GM21515 (cell line): ENCODE results near the gene ACTN4.
A peak's percentile ranks its signal among the peaks of the same experiment; 100 is the strongest.
"Not testable (repeated sequence)": the region's sequence is repeated elsewhere in the genome, so short reads cannot be mapped to it uniquely, and the experiment has no call there.

Experiments
- ATAC-seq: cut with Tn5 transposase; IDR thresholded peaks from one replicate; pipeline ENCODE4 v1.9.1; 2021; ENCODE audit not compliant: unreplicated experiment

Gene ACTN4

DNA sequence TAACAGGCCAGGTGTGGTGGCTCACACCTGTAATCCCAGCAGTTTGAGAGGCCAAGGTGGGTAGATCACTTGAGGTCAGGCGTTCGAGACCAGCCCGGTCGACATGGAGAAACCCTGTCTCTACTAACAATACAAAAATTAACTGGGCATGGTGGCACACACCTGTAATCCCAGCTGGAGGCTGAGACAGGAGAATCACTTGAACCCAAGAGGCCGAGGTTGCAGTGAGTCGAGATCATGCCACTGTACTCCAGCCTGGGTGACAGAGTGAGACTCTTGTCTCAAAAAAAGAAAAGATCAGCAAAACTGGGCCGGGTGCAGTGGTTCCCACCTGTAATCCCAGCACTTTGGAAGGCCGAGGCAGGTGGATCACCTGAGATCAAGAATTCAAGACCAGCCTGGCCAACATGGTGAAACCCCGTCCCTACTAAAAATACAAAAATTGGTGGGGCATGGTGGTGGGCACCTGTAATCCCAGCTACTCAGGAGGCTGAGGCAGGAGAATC is 114.5 kb downstream of the ACTN4 start:
- not testable (repeated sequence) for ATAC-seq

DNA sequence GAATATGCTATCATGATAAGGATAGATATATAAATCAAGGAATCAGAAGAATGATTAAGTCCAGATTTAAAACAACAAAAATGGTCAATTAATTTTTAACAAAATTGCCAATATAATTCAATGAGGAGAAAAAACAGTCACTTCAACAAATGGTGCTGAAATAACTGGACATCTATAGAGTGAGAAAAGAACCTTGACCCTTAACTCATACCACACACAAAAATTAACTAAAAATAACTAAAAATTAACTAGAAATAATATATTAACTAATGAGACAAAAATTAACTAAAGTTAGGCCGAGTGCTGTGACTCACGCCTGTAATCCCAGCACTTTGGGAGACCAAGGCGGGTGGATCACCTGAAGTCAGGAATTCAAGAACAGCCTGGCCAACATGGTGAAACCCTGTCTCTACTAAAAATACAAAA is 116.4 kb downstream of the ACTN4 start:
- no peak for ATAC-seq

DNA sequence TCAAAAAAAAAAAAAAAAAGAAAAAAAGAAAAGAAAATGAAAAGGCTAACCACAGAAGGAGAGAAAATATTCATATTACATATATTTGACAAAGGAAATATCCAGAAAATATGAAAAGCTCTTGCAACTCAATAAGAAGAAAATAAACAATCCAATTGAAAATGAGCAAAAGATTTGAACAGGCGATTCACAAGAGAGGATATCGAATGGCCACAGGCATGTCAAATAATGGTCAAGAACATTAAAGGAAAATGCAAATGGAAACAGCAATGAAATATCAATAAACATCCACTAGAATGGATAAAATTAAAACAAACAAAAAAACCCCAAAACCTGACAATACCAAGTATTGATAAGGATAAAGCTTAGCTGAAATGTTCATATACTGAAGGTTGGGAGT is 117.8 kb downstream of the ACTN4 start:
- ATAC-seq, result no peak

DNA sequence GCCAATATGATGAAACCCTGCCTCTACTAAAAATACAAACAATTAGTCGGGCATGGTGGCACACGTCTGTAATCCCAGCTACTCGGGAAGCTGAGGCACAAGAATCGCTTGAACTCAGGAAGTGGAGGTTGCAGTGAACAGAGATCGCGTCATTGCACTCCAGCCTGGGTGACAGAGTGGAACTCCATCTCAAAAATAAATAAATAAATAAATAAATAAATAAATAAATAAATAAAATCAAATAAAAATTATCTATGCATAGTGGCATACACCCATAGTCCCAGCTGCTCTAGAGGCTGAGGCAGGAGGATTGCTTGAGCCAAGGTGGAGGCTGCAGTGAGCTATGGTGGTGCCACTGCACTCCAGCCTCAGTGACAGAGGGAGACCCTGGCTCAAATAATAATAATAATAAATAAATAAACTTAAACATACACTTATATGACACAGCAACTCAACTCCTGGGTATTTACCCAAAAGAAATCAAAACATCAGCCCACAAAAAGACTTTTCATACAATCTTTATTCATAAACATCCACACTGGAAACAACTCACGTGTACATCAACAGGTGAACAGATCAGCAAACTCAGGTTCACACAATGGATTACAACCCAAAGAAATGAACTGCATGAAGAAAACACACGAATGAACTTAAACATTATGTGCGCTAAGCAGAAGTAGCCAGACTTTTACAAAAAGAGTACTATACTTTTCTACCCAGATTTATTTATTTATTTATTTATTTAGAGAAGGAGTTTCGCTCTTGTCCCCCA is 119.0 kb downstream of the ACTN4 start:
- ATAC-seq, result no peak

DNA sequence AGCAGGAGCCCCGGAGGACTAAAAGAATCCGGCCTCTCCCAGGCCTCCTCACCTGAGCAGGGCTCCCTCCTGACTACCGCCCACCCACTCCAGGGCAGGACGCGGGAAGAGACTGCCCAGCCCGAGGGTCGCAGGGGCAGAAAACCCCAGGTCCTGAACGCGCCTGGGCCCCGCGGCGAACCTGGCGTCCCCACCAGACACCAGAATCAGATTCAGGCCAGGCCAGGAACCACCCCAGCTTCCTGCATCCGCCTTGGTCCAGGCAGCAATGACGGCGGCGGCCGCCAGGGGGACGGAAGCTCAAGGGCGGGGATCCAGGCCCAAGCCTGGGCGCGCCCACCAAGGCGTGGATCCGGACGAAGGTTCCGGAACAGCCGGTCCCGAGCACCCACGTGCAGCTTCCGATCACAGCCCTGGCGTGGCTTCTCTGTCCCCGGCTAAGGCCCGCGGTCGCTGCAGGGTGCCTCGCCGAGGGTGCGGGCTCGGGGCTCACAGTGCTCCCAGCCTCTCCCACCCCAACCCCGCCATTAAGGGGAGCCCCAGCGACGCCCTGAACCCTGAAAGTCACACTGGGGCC is 122.3 kb downstream of the ACTN4 start:
- peak; percentile 53 for ATAC-seq

DNA sequence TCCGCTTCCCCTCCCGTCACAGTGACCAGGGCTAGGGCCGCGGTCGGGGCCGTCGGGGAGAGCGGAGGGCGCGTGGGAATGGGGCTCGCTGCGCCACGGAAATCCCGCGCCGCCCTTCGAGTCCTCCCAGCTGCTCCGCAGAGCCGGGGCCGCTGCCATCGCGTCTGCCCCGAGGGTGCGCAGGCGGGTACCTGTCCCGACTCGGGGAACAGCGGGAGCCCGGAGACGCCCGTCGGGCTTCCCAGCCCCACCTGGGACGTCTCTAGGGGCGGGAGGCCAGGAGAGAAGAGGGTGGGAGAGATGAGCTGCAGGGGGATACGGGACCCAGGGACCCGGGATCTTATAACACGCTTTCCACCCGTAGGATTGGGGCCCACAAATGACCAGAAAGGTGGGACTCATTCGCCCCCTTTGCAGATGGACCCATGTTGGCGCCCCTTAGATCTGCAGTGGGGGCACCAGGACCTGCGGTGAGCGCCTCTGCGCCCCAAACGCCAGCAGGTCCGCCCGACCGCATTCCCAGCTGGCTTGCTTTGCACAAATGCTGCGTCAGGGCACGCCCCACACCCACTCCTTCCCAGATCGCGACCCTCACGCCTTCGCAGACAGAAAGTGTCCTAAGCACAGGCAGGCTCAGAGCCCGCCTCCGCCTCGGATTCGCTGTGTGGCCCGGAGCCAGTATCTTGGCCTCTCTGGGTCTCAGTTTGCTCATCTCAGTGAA is 122.9 kb downstream of the ACTN4 start:
- ATAC-seq, result not testable (repeated sequence)

DNA sequence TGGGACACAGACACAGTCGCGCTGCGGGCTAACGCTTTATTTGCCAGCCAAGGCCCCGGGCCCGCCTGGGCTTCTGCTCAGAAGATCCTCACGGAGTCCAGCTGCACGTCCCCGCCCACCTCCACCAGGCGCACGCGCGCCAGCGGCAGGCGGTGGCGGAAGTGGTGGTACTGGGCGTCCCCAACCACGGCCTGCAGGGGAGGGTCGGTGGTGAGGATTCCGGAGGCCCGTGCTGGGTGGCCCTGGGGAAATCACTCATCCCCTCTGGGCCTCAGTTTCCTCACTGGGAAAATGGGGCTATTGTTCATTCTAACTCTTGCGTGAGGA is 123.5 kb downstream of the ACTN4 start:
- not testable (repeated sequence) for ATAC-seq

DNA sequence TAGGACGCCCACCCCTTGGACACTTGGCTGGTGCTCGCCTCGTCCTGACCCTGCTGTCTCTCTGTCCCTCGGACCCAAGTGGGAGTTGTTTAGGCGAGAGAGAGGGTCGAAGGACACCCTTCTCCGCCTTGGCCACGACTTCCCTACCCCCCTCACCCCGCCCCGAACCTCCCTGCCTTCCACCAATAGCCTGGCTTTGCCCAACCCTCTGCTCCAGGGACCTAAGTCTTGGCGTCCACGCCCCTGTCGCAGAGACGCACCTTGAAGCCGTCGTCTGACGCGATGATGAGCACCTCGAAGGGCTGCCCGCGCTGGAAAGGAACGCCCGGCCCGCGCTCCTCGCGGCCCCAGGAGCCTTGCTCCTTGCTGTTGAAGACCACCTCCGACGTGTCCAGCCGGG is 124.1 kb downstream of the ACTN4 start:
- not testable (repeated sequence) for ATAC-seq

DNA sequence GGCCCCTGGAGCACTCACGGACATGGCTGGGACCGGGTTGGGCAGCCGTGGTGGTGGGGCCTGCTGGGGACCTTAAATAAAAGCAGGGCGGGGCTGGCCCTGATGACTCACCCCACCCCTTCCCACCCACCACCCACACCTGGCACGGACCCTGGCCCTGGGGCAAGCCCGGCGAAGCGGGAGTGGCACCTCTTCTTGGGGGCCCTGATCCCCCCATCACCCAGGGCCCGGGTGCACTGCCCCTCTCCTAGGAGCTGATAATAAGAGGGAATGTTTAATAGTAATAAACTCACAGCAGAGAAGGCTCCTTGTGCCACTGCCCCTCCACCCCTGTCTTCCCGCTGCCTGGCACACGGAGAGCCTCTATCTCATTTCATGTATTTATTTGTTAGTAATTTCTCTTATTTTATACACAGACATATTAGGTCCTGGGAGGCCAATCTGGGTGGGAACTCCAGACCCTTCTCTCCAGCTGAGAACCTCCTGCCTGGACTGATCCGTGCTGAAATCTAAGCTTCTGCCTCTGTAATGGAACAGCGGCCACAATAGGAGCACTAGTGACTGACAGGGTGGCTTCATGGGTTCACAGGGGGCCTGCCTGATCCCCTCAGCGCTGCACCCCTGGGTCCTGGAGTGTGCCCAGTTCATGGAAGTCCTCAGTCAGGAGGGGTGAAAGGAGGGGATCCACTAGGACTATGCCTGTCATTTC is 126.2 kb downstream of the ACTN4 start, which contains the start of gene LGALS7:
LGALS7 (minus strand) TSS at position 49 of the 709 bp plus-strand sequence; CDS start at position 24, 25 bp downstream.
- ATAC-seq, result no peak

DNA sequence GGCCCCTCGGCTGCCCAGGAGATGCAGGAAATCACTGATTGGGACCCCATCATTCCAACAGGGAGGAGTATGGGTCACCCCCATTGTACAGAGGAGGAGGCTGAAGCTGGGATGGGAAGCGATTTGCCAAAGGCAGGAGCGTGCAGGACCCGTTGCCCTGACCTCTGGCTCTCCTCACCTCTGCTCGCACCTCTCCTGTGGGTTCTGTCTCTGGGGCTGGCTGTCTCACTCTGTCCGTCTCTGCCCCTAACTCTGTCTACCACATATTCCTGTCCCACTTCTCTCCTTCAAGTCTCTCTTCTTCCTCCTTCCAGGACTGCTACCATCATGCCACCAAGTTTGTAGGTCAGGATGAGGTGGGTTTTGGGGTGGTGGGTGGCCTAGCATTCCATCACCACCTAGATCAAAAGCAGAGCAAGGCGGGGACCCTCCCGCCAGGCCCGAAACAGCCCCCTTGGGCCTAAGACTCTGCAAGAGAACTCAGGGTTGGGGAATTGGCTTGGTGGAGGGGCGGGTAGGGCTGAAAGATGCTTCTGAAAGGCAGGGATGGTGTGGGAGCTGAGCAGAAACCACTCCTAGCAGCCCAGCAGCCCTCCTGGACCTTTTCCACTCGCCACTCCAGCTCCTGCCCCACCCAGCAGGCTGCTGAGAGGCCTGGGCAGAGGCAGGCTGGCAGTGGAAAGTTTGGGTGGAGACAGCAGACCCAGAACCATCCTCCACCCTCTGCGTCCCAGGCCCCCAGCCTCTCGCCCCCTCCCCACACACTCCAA is 126.9 kb downstream of the ACTN4 start:
- no peak for ATAC-seq

DNA sequence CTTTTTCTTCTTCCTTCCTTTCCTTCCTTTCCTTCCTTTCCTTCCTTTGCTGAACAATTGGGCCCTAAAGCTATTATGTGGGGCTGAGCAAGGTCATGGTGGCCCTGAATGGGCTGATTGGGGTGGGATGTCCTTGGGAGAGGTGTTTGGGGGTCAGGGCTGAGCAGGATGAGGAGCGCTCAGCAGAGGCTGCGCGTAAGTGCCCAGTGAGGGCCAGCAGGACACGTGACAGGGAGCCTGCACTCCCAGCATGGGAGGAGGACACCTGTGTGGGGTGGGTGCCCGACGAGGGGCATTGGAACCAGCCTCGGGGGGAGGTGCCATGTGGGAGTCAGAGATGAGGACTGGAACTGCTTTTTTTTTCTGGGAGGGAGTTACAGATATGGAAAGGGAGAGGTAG is 131.3 kb downstream of the ACTN4 start:
- no peak for ATAC-seq

DNA sequence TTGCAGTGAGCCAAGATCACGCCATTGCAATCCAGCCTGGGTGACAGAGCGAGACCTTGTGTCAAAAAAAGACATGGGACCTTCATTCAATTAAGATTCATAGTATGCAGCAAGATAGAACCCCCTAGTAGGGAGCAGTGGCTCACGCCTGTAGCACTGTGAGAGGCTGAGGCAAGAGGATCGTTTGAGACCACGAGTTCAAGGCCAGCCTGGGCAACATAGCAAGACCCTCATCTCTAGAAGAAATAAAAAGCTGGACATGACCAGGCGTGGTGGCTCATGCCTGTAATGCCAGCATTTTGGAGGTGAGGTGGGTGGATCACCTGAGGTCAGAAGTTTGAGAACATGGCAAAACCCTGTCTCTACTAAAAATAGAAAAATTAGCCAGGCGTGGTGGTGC is 133.0 kb downstream of the ACTN4 start:
- no peak for ATAC-seq

DNA sequence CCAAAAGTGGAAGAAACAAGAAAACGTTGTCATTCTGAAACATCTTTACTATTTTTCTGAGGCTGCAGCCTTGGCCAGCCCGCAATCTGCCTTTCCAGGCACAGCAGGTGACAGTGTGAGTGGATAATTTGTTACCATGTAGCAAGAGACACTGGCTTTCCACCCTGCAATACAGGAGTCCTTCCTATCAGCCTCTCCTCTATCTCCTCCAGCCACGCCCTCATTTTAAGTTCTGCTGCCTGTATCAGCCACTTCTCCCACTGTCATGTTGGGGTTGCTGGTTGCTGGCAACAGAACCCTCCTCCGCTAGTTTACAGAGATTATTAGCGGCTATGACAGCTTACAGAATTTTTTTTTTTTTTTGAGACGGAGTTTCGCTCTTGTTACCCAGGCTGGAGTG is 133.6 kb downstream of the ACTN4 start:
- ATAC-seq, result no peak
